ENCODE measurements around the gene EEF1AKMT3.

The EEF1AKMT3 gene

GRCh38 chr12:57751788-57752667 is 20.4 kb upstream of the EEF1AKMT3 start, which contains the start of gene CDK4:
TSS of gene CDK4 (minus strand) at chr12:57752310. CDS start at chr12:57751717, 593 bp downstream.
- DNase-seq = peak; percentile 98

GRCh38 chr12:57752668-57753000 is 19.8 kb upstream of the EEF1AKMT3 start:
- no peak for DNase-seq

GRCh38 chr12:57753756-57754337 is 18.6 kb upstream of the EEF1AKMT3 start:
- no peak for DNase-seq

GRCh38 chr12:57754411-57755193 is 17.8 kb upstream of the EEF1AKMT3 start, which contains the start of gene MARCHF9:
TSS of gene MARCHF9 (plus strand) at chr12:57755103. CDS start at chr12:57755529, 426 bp downstream.
- peak; percentile 56 for DNase-seq

GRCh38 chr12:57755194-57755453 is 17.3 kb upstream of the EEF1AKMT3 start:
- DNase-seq = no peak

- DNase-seq = no peak
Measured at GRCh38 chr12:57755454-57756372, 16.7 kb upstream of the EEF1AKMT3 start.

- DNase-seq = no peak
Measured at GRCh38 chr12:57756406-57757341, 15.7 kb upstream of the EEF1AKMT3 start.

GRCh38 chr12:57757771-57758170 is 14.6 kb upstream of the EEF1AKMT3 start:
- no peak for DNase-seq

- DNase-seq = no peak
Measured at GRCh38 chr12:57758552-57759359, 13.7 kb upstream of the EEF1AKMT3 start.

GRCh38 chr12:57759360-57759980 is 12.9 kb upstream of the EEF1AKMT3 start:
- DNase-seq = no peak

GRCh38 chr12:57760347-57760982 is 11.9 kb upstream of the EEF1AKMT3 start:
- DNase-seq = no peak

- no peak for DNase-seq
Measured at GRCh38 chr12:57761391-57761998, 10.9 kb upstream of the EEF1AKMT3 start.

GRCh38 chr12:57762463-57762862 is 10.0 kb upstream of the EEF1AKMT3 start:
- no peak for DNase-seq

- no peak for DNase-seq
Measured at GRCh38 chr12:57763881-57764661, 8.3 kb upstream of the EEF1AKMT3 start.

- no peak for DNase-seq
Measured at GRCh38 chr12:57764662-57765002, 7.8 kb upstream of the EEF1AKMT3 start.

GRCh38 chr12:57765003-57765697 is 7.3 kb upstream of the EEF1AKMT3 start:
- no peak for DNase-seq

- DNase-seq = no peak
Measured at GRCh38 chr12:57765698-57766463, 6.5 kb upstream of the EEF1AKMT3 start.
